GM18907 (cell line): ENCODE measurements around the gene FZD1.
"Not testable (repeated sequence)": the region's sequence is repeated elsewhere in the genome, so short reads cannot be mapped to it uniquely, and the experiment has no call there.

ENCODE experiments used
- ATAC-seq: cut with Tn5 transposase; IDR thresholded peaks from one replicate; pipeline ENCODE4 v1.9.1; 2021; ENCODE audit warnings: mild to moderate bottlenecking, moderate library complexity; ENCODE audit not compliant: unreplicated experiment

FZD1 gene

GRCh38 chr7:91295576-91295975 is 31.3 kb downstream of the FZD1 start:
- no peak for ATAC-seq

GRCh38 chr7:91297939-91298338 is 33.7 kb downstream of the FZD1 start:
- no peak for ATAC-seq

GRCh38 chr7:91299952-91300775 is 35.9 kb downstream of the FZD1 start:
- ATAC-seq, result no peak

- no peak for ATAC-seq
Observed at GRCh38 chr7:91302794-91303193, 38.6 kb downstream of the FZD1 start.

GRCh38 chr7:91306266-91306665 is 42.0 kb downstream of the FZD1 start:
- no peak for ATAC-seq

GRCh38 chr7:91307467-91307866 is 43.2 kb downstream of the FZD1 start:
- no peak for ATAC-seq

DNA sequence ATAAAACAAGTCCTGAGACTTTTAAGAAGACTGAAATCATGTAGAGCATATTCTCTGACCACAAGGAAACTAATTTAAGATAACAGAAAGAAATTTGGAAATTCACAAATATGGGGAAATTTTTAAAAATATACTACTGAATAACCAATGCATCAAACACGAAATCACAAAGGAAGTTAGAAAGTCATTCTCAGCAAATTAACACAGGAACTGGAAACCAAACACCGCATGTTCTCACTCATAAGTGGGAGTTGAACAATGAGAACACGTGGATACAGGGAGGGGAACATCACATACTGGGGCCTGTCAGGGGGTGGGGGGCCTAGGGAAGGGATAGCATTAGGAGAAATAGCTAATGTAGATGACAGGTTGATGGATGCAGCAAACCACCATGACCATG is 44.0 kb downstream of the FZD1 start:
- not testable (repeated sequence) for ATAC-seq

DNA sequence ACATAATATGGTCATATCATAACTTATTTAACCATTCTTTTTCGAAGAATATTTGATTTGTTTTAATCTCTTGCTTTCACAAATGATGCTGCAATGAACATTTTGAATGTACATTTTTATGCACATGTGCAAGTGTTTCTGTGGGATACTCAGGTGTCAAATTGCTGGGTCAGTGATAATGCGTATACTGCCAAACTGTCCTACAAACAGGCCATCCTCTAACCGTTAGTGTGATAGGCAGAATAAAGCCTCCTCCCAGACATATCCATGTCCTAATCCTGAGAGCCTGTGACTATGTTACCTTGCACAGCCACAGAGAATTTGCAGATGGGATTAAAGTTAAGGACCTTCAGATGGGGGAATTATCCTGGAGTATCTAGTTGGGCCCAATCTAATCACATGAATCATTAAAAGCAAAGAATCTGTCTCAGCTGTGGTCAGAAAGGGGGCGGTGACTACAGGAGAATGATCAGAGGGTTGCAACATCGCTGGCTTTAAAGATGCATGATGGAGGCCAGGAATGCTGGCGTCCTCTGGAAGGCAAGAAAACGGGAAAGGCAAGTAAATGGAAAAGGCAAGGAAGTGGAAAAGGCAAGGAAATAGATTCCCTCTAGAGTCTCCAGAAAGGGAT is 46.7 kb downstream of the FZD1 start:
- no peak for ATAC-seq

DNA sequence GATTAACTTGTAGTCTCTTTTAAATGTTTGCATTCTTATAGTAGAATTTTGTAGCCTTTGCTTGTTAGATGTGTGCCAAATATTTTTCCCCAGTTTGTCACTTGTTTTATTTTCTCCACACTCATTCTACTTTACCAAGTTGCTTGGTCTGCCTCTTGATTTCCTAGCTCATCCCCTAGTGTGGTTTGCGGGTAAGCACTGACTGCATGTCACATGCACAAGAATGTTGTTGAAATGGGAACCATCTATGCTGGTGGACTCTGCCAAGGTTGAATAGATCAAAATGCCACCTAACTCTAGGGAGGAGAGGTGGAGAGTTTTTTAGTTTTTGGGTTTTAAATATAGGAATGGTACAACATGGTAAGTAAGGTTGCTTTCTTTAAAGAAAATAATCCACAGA is 47.6 kb downstream of the FZD1 start:
- ATAC-seq, result no peak

DNA sequence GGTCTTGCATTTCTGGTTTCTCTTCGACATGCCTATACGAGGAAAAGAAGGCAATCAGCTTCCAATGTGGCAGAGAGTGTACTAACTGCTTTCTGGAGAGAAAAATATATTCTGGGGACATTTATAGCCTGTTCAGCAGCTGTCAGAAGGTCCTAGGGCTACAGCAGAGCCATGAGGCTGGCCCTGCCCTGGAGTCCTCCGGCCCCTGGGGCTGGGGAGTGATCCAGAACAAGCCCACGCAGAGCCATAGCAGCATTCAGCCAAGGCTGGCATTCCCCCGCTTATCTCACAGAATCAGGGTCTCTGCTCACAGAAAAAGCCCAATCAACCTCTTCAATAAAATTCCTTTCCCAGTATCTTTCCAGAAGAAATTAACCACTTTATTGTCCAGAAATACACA is 48.9 kb downstream of the FZD1 start:
- no peak for ATAC-seq

DNA sequence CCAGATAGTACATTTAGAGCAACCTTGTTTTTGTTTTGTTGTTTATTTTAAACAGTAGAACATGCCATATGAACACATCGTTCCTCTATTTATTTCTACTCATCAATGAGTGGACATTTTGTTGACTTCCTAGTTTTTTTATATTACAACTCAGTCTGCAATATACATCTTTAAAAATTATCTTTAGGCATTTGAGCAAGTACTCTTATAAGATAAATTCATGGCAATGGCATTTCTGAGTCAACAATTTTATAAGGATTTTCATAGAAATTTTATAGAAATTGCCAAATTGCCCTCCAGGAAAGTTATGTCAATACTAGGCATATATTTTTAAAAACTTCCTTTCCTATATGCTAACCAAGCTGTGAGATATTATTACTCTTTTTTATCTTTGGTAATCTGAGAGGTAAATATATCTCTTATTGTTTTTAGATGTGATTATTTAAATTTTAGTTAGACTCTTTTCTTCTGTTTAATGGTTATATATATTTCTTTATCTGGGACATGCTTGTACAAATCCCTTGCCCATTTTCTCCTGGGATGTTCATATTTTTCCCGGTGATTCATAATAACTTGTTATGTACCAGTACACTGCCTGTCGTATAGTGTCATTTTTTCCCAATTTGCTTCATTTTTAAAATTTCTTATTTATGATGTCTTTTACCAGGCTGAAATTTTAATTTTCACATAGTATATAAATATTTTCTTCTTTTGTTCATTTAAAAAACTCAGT is 50.5 kb downstream of the FZD1 start:
- ATAC-seq, result no peak

DNA sequence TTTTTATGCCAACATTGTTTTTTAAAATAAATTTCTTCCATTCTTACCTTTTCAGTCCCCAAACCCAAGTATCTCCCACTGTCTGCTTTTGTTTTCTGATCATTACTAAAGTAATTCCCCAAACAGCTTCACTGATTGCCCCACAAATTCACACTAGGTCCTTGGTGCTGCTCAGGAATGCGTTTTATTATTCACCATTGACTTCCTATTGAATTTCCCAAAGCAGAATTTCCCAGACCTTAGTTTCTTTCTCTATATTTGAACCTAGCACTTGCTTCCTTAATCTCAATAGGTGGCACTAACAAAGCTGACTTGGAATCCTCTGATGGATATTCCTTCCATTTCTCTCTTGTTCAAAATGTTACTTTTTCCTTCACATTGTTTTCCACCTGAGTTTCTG is 52.2 kb downstream of the FZD1 start:
- no peak for ATAC-seq

DNA sequence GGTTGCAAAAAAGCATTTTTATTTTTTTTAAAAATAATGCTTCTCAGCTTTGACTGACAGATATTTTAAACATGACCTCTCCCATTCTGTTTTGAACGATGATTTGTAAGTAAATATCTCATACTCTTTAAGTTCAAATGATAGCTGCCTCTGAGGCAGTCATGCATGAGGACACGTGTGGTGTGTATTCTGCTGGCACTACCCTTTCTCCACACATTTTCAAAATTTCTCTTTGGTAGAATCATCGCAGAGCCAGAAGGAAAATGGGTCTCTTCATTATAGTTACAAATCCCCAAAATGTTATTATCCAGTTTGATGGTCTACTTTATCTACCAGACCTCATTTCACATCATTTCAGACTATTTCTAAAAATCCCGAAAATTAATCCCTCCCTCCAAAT is 55.1 kb downstream of the FZD1 start:
- no peak for ATAC-seq

- no peak for ATAC-seq
Observed at GRCh38 chr7:91320366-91321078, 56.3 kb downstream of the FZD1 start.
